Common myeloid progenitor, CD34-positive (primary cell): ENCODE results near the gene RNPS1.

ENCODE experiments used
- CTCF ChIA-PET: fragments of 350-600 bp; sonication (Branson Sonifier 250); formaldehyde crosslinking; loops from one replicate; lab custom pipeline; 2021; ENCODE audit warnings: antibody characterized with exemption; lab: Charles Lee
- POLR2A ChIA-PET: fragments of 350-600 bp; sonication (Branson Sonifier 250); formaldehyde crosslinking; loops from one replicate; lab custom pipeline; 2021; ENCODE audit warnings: antibody characterized with exemption; lab: Charles Lee
- DNase-seq, 3 donors: peaks; one replicate each; pipeline versions ENCODE4 v3.0.0 to v3.0.0-alpha.2; 2013
- H3K27ac ChIP-seq, 2 experiments: 1 replicate in 1 of 2; 2 replicates in 1 of 2; pipeline ENCODE4 v1.7.0; 2013; ENCODE audit warnings: inconsistent platforms in 2 of 2, low read length in 2 of 2, mild to moderate bottlenecking in 2 of 2, low read depth in 1 of 2, moderate library complexity in 1 of 2; ENCODE audit not compliant: severe bottlenecking in 2 of 2, insufficient read depth in 1 of 2, poor library complexity in 1 of 2
- H3K27me3 ChIP-seq, 5 experiments: replicated peaks in 2 of 5; 1 replicate in 3 of 5; 2 replicates in 2 of 5; pipeline versions ENCODE4 v1.6.1 to v1.7.0; 2013; ENCODE audit warnings: low read length in 4 of 5, mild to moderate bottlenecking in 2 of 5, moderate library complexity in 2 of 5, inconsistent platforms in 1 of 5; ENCODE audit not compliant: insufficient read depth in 5 of 5, control insufficient read depth in 4 of 5
- H3K36me3 ChIP-seq, 4 experiments: 1 replicate in 2 of 4; 2 replicates in 2 of 4; pipeline versions ENCODE4 v1.6.1 to v1.7.0; 2013; ENCODE audit warnings: low read length in 3 of 4, control low read depth in 1 of 4, mild to moderate bottlenecking in 1 of 4; ENCODE audit not compliant: control insufficient read depth in 4 of 4, insufficient read depth in 4 of 4
- H3K4me1 ChIP-seq, 4 experiments: 1 replicate in 3 of 4; 2 replicates in 1 of 4; pipeline versions ENCODE4 v1.6.1 to v1.7.1; 2013; ENCODE audit warnings: low read length in 3 of 4, mild to moderate bottlenecking in 3 of 4, control low read depth in 1 of 4, inconsistent platforms in 1 of 4, moderate library complexity in 1 of 4; ENCODE audit not compliant: control insufficient read depth in 4 of 4, insufficient read depth in 4 of 4; ENCODE audit errors: control extremely low read depth in 1 of 4
- H3K4me3 ChIP-seq, 7 experiments: 1 replicate in 4 of 7; 2 replicates in 3 of 7; pipeline versions ENCODE4 v1.5.1 to v1.7.0; 2013; ENCODE audit warnings: mild to moderate bottlenecking in 7 of 7, low read length in 6 of 7, moderate library complexity in 6 of 7, inconsistent platforms in 2 of 7, low read depth in 2 of 7, control low read depth in 1 of 7; ENCODE audit not compliant: insufficient read depth in 4 of 7, control insufficient read depth in 1 of 7; ENCODE audit errors: extremely low read depth in 1 of 7
- H3K9me3 ChIP-seq, 5 experiments: 1 replicate in 4 of 5; 2 replicates in 1 of 5; pipeline versions ENCODE4 v1.6.1 to v1.7.1; 2013; ENCODE audit warnings: low read length in 4 of 5, mild to moderate bottlenecking in 2 of 5, inconsistent platforms in 1 of 5, low read depth in 1 of 5, moderate library complexity in 1 of 5; ENCODE audit not compliant: control insufficient read depth in 4 of 5, insufficient read depth in 2 of 5; ENCODE audit errors: control extremely low read depth in 1 of 5
- WGBS: methylation state at CpG from one replicate; pipeline ENCODE4 v1.1.5; 2013; ENCODE audit not compliant: insufficient coverage; 5-methylcytosine and 5-hydroxymethylcytosine counted together

Gene RNPS1

GRCh38 chr16:2282262-2282661 is 14.3 kb upstream of the RNPS1 start:
- no peaks in the 10 kb centered on the region for H3K27me3 ChIP-seq
- POLR2A ChIA-PET = no interaction called here
- WGBS = 96% methylated on average over 2 of the region's 5 CpGs
- CTCF ChIA-PET = no interaction called here
- H3K4me1 ChIP-seq = no peaks in the 10 kb centered on the region
- H3K9me3 ChIP-seq = no peaks in the 10 kb centered on the region
- no peak overlapping the region for H3K4me3 ChIP-seq
- DNase-seq = no peak
- peaks cover 0 to 18% (median 7%) of the 10 kb centered on the region in 4 experiments for H3K36me3 ChIP-seq
- H3K27ac ChIP-seq = no peak overlapping the region

DNA sequence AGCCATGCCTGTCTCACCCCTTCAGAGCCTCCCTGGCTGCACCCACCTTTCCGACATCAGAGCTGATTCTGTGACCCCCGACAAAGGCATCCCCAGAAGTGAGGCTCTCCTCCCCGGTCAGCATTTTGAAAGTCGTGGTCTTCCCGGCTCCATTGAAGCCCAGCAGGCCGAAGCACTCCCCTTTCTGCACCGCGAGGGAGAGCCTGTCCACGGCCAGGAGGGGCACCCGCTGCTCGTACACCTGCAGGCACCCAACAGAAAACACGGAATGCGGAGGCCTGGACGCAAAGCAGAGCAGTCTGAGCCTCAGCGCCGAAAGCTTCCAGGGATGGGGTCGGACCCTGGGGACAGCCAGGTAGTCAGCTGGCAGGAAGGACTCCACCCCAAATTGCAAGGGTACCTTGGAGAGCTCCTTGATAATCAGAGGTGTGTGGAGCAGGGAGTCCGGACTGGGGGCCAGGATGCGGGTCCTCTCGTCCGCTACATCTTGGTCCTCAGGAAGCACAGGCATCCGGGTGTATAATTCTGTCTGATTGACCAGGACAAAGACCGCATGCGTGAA is 13.1 kb upstream of the RNPS1 start:
- DNase-seq = no peak
- no peaks in the 10 kb centered on the region for H3K4me1 ChIP-seq
- 97% methylated on average over 18 of the region's 24 CpGs for WGBS
- no peak overlapping the region for H3K27ac ChIP-seq
- CTCF ChIA-PET = no interaction called here
- no peaks in the 10 kb centered on the region for H3K9me3 ChIP-seq
- H3K36me3 ChIP-seq = peaks cover 0 to 16% (median 7%) of the 10 kb centered on the region in 4 experiments
- H3K27me3 ChIP-seq = no peaks in the 10 kb centered on the region
- H3K4me3 ChIP-seq = no peak overlapping the region
- POLR2A ChIA-PET = no interaction called here

- H3K4me1 ChIP-seq = no peaks in the 10 kb centered on the region
- 100% methylated on average over 5 of the region's 8 CpGs for WGBS
- CTCF ChIA-PET = no interaction called here
- no peak overlapping the region for H3K27ac ChIP-seq
- H3K36me3 ChIP-seq = peaks cover 0 to 15% (median 7%) of the 10 kb centered on the region in 4 experiments
- POLR2A ChIA-PET = no interaction called here
- H3K4me3 ChIP-seq = no peak overlapping the region
- H3K27me3 ChIP-seq = no peaks in the 10 kb centered on the region
- DNase-seq = no peak
- H3K9me3 ChIP-seq = no peaks in the 10 kb centered on the region
Observed at GRCh38 chr16:2280461-2280860, 12.5 kb upstream of the RNPS1 start.

GRCh38 chr16:2278956-2279800 is 11.3 kb upstream of the RNPS1 start:
- CTCF ChIA-PET = interaction anchor here (1.4 to 1.7 kb wide), 2 partner anchors 9 to 59 kb away, joined by 4 read pairs; no protein-coding TSS in a partner anchor
- Histone ChIP-seq H3K9me3 (no peaks in the 10 kb centered on the region), H3K27ac (no peak overlapping the region), H3K36me3 (peaks cover 0 to 11% (median 4%) of the 10 kb centered on the region in 4 experiments), H3K4me3 (no peak overlapping the region), H3K27me3 (no peaks in the 10 kb centered on the region), H3K4me1 (no peaks in the 10 kb centered on the region)
- WGBS = 93% methylated on average over 25 of the region's 26 CpGs
- POLR2A ChIA-PET = interaction anchor here (0.6 kb wide), 1 partner anchor 24 kb away, joined by 3 read pairs; no protein-coding TSS in a partner anchor
- DNase-seq = no peak

GRCh38 chr16:2278272-2278608 is 10.3 kb upstream of the RNPS1 start:
- Histone ChIP-seq H3K36me3 (peaks cover 0 to 8% (median 3%) of the 10 kb centered on the region in 4 experiments), H3K9me3 (no peaks in the 10 kb centered on the region), H3K27me3 (no peaks in the 10 kb centered on the region), H3K4me1 (no peaks in the 10 kb centered on the region), H3K4me3 (no peak overlapping the region), H3K27ac (no peak overlapping the region)
- ChIA-PET POLR2A (no interaction called here), CTCF (interaction anchor here (1.4 to 1.7 kb wide), 2 partner anchors 10 to 60 kb away, joined by 4 read pairs; no protein-coding TSS in a partner anchor)
- no peak for DNase-seq
- 98% methylated on average over 13 of the region's 14 CpGs for WGBS

GRCh38 chr16:2277466-2278271 is 9.7 kb upstream of the RNPS1 start:
- peaks cover 0 to 8% (median 3%) of the 10 kb centered on the region in 4 experiments for H3K36me3 ChIP-seq
- H3K27me3 ChIP-seq = no peaks in the 10 kb centered on the region
- 98% methylated on average over 22 of the region's 25 CpGs for WGBS
- no peak overlapping the region for H3K4me3 ChIP-seq
- no peak for DNase-seq
- H3K9me3 ChIP-seq = no peaks in the 10 kb centered on the region
- ChIA-PET CTCF (interaction anchor here (0.7 to 1.4 kb wide), 2 partner anchors 11 to 646 kb away, joined by 3 to 4 read pairs; no protein-coding TSS in a partner anchor), POLR2A (no interaction called here)
- H3K27ac ChIP-seq = no peak overlapping the region
- peaks cover 0 to 1% (median 0%) of the 10 kb centered on the region in 4 experiments for H3K4me1 ChIP-seq
